ENCODE measurements around the gene MCM5. TPM values are rescaled to one million over a fixed set of nuclear protein-coding genes. Genes with fewer than 3 reads are reported as not detected.

Gene MCM5
- total and polyA plus RNA-seq, 2 of the 13 experiments (the other 11 are each of a cell fraction or from before 2014, with no cell fraction given), result 40.2 to 93.5 TPM

- TF ChIP-seq ZNF512B (CRISPR knock-in tag; IDR thresholded peaks at IDR 0.05; ENCODE audit: borderline replicate concordance) (no peak), ZNF292 (CRISPR knock-in tag; IDR thresholded peaks at IDR 0.05; ENCODE audit: borderline replicate concordance, low read depth) (no peak), TRAFD1 (CRISPR knock-in tag; IDR thresholded peaks at IDR 0.05; ENCODE audit: borderline replicate concordance) (no peak), BCL6 (CRISPR knock-in tag; IDR thresholded peaks at IDR 0.05) (peak; percentile 78), EP300 (IDR thresholded peaks at IDR 0.05; ENCODE audit: low read depth in 2 of 2, low read length in 2 of 2) (peak in 1 of 2 experiments; percentile 80; a peak in 2 of 4 replicates), EP300 (CRISPR knock-in tag; IDR thresholded peaks at IDR 0.05; ENCODE audit: borderline replicate concordance) (no peak; the same call in 1 of the 2 replicates), ZNF83 (CRISPR knock-in tag; IDR thresholded peaks at IDR 0.05; ENCODE audit: borderline replicate concordance) (no peak), ELF1 (CRISPR knock-in tag; IDR thresholded peaks at IDR 0.05) (no peak), SOX13 (IDR thresholded peaks at IDR 0.05) (no peak), SOX13 (CRISPR knock-in tag; conservative IDR thresholded peaks at IDR 0.05 in 1 of 2, IDR thresholded peaks at IDR 0.05 in 1 of 2) (peak in 1 of 2 experiments; percentile 83; a peak in 2 of 4 replicates), MAX (IDR thresholded peaks at IDR 0.05) (no peak), STAT6 (CRISPR knock-in tag; IDR thresholded peaks at IDR 0.05; ENCODE audit: borderline replicate concordance) (no peak), SOX6 (IDR thresholded peaks at IDR 0.05) (no peak), SOX6 (CRISPR knock-in tag; IDR thresholded peaks at IDR 0.05) (peak; percentile 69), ISL2 (CRISPR knock-in tag; IDR thresholded peaks at IDR 0.05) (0 out of 2 replicates have a peak, but pooled peaks have one; percentile 5), SAP130 (CRISPR knock-in tag; IDR thresholded peaks at IDR 0.05; ENCODE audit: low read depth) (peak; percentile 32; the same call in 1 of the 2 replicates), NFYB (CRISPR knock-in tag; IDR thresholded peaks at IDR 0.05) (no peak), NCOA2 (CRISPR knock-in tag; IDR thresholded peaks at IDR 0.05) (peak; percentile 53; the same call in 1 of the 2 replicates), RXRB (CRISPR knock-in tag; IDR thresholded peaks at IDR 0.05; ENCODE audit: borderline replicate concordance) (peak; percentile 50; the same call in 1 of the 2 replicates), SRSF4 (IDR thresholded peaks at IDR 0.05; ENCODE audit: low read depth, low read length, poor library complexity, severe bottlenecking) (no peak)
Measured at GRCh38 chr22:35379146-35379993, 20.6 kb upstream of the MCM5 start (continued).

All from HepG2 (cell line).